Measurements from ENCODE around the gene UGT3A2. TPM values are rescaled to one million over a fixed set of nuclear protein-coding genes. Genes with fewer than 3 reads are reported as not detected.
A peak's percentile ranks its signal among the peaks of the same experiment; 100 is the strongest.

UGT3A2 gene
- total RNA-seq, result not detected

DNA sequence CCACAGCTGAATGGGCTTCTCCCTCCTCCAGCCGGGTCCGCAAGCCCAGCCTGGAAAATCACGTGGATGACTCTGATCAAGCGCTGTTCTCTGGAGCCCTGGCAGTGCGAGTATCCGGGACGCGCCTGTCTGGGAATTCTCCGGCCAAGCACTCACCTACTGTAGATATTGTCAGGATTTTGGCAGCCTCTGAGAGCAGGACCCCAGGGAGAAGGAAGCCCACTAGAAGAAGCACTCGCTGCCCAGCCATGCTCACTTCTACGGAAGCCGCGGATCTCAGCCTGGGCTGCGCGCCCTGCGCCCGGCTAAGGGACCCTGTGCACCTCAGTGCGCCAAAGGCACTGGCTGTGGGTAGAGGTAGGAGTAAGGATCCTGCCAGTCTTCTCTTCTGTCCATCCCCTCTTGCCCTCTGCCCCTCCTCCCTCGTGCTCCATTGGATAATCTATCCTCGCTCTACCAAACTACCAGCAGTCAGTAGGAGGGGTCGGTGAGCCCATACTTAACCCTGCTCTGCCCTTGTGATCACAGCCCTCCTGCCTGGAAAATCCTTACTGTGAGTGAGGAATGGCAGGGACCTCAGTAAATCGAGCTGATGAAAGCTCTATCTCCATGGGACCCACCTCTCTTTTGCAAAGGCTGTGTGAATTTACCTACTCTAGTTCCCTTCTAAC lies at the start of gene UGT3A2:
Gene UGT3A2, minus strand, starts transcription at position 343 of the 671 bp plus-strand sequence. Its CDS starts 93 bp downstream, at position 250.
- TF ChIP-seq CTCF (IDR thresholded peaks at IDR 0.05), result no peak
- DNase-seq (ENCODE audit: low spot score), result no peak
- ATAC-seq (ENCODE audit: low FRiP score), result peak; percentile 28

DNA sequence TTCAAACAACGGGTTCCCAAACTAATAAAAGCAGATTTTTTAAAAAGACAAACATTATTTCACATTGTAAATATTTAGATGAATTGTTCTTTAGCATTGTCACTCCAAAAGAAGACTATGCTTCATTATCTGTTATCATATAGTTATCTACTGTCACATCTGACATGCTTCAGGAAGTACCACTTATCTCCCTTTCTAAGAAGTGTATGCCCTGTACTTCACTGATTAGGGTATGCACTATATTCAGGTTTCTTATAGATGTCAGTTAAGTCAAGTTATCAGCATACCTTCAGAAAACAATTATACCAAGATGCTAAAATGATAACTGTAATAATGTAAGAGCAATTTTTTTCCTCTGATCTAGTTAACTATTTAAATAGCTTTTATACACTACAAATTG lies 44.6 kb upstream of the UGT3A2 start:
- TF ChIP-seq CTCF (IDR thresholded peaks at IDR 0.05), result no peak
- ATAC-seq (ENCODE audit: low FRiP score) (no peak), DNase-seq (ENCODE audit: low spot score) (no peak)

- ATAC-seq (ENCODE audit: low FRiP score), result no peak
- no peak for DNase-seq (ENCODE audit: low spot score)
- TF ChIP-seq CTCF (IDR thresholded peaks at IDR 0.05), result no peak
Measured at GRCh38 chr5:36108758-36109460, 42.2 kb upstream of the UGT3A2 start.

DNA sequence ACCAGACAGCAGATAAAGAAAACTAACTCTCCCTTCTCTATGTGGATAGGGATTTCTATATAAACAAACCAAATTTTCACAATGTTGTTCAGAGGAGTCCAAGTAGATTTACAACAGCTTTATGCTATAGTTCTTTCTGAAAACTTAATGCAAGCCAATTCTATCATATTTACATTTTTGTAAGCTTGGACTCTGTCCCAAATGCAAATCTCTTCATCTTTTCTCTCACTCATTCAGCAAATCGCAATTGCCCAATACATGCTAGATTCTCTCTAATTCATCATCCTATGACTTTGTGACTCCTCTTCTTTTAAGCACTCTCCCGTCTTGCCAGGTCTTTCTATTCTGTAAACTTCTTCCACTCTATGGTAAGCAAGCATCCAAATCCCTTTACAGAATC lies 39.1 kb upstream of the UGT3A2 start:
- no peak for ATAC-seq (ENCODE audit: low FRiP score)
- TF ChIP-seq CTCF (IDR thresholded peaks at IDR 0.05), result no peak

DNA sequence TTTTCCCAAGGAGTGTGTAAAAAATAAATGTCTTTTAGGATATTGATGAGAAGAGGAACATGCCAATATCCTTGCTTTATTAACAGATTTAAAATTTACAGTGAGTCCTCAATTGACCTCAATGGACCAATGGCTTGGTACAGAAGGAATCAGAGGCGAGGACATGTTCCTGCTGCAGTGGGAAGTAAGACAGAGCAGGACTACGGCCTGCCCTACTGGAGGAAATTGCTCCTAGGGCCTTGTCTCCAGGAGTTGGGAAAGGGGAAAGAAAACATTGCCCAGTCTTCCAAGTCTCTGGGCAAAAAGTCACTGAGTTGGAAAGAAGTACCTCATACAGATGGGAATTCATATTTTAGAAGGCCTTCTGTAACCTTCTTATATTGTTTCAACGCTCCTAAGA lies 33.1 kb upstream of the UGT3A2 start:
- ATAC-seq (ENCODE audit: low FRiP score), result no peak
- DNase-seq (ENCODE audit: low spot score), result no peak
- no peak for TF ChIP-seq CTCF (IDR thresholded peaks at IDR 0.05)

More for the DNA sequence above, 39.1 kb upstream of the UGT3A2 start:
- no peak for DNase-seq (ENCODE audit: low spot score)

- no peak for ATAC-seq (ENCODE audit: low FRiP score)
- TF ChIP-seq CTCF (IDR thresholded peaks at IDR 0.05), result no peak
- DNase-seq (ENCODE audit: low spot score), result no peak
Measured at GRCh38 chr5:36096486-36096885, 29.8 kb upstream of the UGT3A2 start.

- no peak for TF ChIP-seq CTCF (IDR thresholded peaks at IDR 0.05)
- ATAC-seq (ENCODE audit: low FRiP score) (no peak), DNase-seq (ENCODE audit: low spot score) (no peak)
Measured at GRCh38 chr5:36089989-36090388, 23.3 kb upstream of the UGT3A2 start.

All from omental fat pad (tissue), 4 donors.